Bronchus fibroblast of lung (primary cell): Measurements from ENCODE around the gene PLA2G2F. TPM values are rescaled to one million over a fixed set of nuclear protein-coding genes. Genes with fewer than 3 reads are reported as not detected.

Experiments
- total RNA-seq: library from RNA; depleted of rRNA; stranded (reverse); fragments of >200 nt; gene quantifications from 2 replicates; pipeline ENCODE4 v1.2.3, GENCODE V29; 2015

PLA2G2F gene
- total RNA-seq: not detected in 2 replicates

GRCh38 chr1:20138961-20139550 is at the start of gene PLA2G2F:
TSS of gene PLA2G2F (plus strand) at chr1:20139323. CDS start at chr1:20139428, 105 bp downstream.

GRCh38 chr1:20119347-20119746 is 19.8 kb upstream of the PLA2G2F start, which contains the start of gene PLA2G2D:
TSS of gene PLA2G2D (minus strand) at chr1:20119536. CDS start at chr1:20119498, 38 bp downstream.

GRCh38 chr1:20185834-20186782 is 47.0 kb downstream of the PLA2G2F start, which contains the start of the genes PLA2G2C and UBXN10:
TSS of gene PLA2G2C (minus strand) at chr1:20186518. CDS start at chr1:20177363, 9,155 bp downstream.
TSS of gene UBXN10 (plus strand) at chr1:20186096. CDS start at chr1:20190562, 4,466 bp downstream.

Other genes starting within 250 kb of the PLA2G2F start
- gene PLA2G2E, start 215.7 kb upstream of the PLA2G2F start, total RNA-seq: not detected in 2 replicates
- gene PLA2G2A, start 159.7 kb upstream of the PLA2G2F start, total RNA-seq: not detected in 2 replicates
- not detected in 2 replicates for gene PLA2G5, start 69.1 kb upstream of the PLA2G2F start, total RNA-seq
- not detected in 2 replicates for gene PLA2G2D, start 19.8 kb upstream of the PLA2G2F start, total RNA-seq
- under 0.01 TPM in 2 replicates for gene UBXN10, start 46.8 kb downstream of the PLA2G2F start, total RNA-seq
- not detected in 2 replicates for gene PLA2G2C, start 47.2 kb downstream of the PLA2G2F start, total RNA-seq
- gene VWA5B1, start 151.6 kb downstream of the PLA2G2F start, total RNA-seq: not detected in 2 replicates